Measurements from ENCODE around the gene SLC5A2.

Gene SLC5A2

DNA sequence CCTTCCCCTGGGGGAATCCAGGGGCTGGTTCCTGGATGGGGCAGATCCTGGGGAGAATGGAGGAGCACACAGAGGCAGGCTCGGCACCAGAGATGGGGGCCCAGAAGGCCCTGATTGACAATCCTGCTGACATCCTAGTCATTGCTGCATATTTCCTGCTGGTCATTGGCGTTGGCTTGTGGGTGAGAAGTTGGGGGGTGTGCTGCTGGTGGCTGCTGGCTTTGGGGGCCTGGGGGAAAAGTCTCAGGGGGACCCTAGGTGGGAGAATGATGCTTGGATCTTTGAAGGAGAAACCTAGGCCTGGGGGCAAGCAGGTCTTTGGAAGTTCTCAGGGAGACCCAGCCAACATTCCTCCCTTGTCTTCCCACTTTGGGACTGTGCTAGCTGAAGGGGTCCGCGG is at the start of gene SLC5A2:
Gene SLC5A2 (plus strand): TSS at position 43 of the 400 bp plus-strand sequence. CDS start 14 bp downstream, at position 57.
- in situ Hi-C loops (cut with MboI; ENCODE audit: low sequenced_read_pairs): no loop called here

GRCh38 chr16:31435341-31436220 is 47.3 kb upstream of the SLC5A2 start:
- in situ Hi-C loops (cut with MboI; ENCODE audit: low sequenced_read_pairs): loop anchor here (25.0 kb wide), 1 partner anchor 473 kb away; the partner anchor contains the start of gene SETD1A

GRCh38 chr16:31436221-31437045 is 46.5 kb upstream of the SLC5A2 start:
- in situ Hi-C loops (cut with MboI; ENCODE audit: low sequenced_read_pairs): loop anchor here (25.0 kb wide), 1 partner anchor 474 kb away; the partner anchor contains the start of gene SETD1A

DNA sequence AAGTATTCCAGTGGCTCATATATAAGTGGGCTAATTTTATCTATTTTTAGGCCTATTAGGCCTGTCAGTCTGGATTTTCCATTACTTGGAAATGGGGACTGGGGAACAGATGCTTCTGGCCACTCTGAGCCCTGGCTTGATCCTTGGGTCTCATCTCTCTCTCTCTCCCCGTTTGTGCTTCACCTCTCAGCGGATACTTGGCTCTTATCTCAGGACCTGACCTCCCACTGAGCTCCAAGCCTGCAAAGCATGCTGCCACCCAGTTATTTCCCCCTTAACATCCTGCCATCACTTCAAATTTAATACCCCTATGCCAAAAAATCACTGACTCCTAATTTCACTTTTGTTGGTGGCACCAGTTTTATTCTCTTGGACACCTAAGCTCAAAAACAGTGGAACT is 44.5 kb upstream of the SLC5A2 start:
- in situ Hi-C loops (cut with MboI; ENCODE audit: low sequenced_read_pairs): loop anchor here (25.0 kb wide), 1 partner anchor 476 kb away; the partner anchor contains the start of gene SETD1A

GRCh38 chr16:31439023-31439422 is 43.9 kb upstream of the SLC5A2 start:
- in situ Hi-C loops (cut with MboI; ENCODE audit: low sequenced_read_pairs): loop anchor here (25.0 kb wide), 1 partner anchor 477 kb away; the partner anchor contains the start of gene SETD1A

- in situ Hi-C loops (cut with MboI; ENCODE audit: low sequenced_read_pairs): loop anchor here (25.0 kb wide), 1 partner anchor 477 kb away; the partner anchor contains the start of gene SETD1A
Observed at GRCh38 chr16:31439519-31439918, 43.4 kb upstream of the SLC5A2 start.

DNA sequence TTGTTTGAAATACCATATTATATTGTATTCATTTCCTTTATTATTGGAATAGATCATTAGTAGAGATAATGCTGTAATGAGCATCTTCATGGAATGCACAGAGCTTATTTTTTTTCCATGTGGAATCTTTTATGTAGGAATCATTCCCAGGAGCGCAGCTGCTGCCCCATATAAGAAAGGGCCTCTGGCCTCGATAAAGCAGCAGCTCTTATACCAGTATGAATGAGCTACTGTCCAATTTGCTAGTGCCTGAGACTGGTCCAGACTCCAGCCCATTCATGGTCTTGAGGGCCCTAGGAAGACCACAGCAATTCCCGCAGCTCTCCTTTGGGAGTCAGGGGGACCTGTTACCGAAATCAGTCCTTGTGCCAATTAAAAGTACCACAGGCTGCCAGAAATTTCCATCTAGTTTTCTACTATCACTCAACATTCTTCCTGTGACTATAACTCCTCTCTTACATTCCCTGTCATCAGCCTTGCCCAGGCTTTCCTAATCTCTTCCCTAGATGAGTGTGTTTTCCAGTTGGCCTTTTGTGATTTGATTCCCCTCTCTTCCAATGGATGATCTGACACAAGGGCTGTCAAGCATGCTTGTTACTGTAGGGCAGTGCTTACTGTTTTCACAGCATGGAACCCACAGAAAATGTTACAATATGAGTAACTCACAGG is 42.3 kb upstream of the SLC5A2 start:
- in situ Hi-C loops (cut with MboI; ENCODE audit: low sequenced_read_pairs): loop anchor here (25.0 kb wide), 1 partner anchor 478 kb away; the partner anchor contains the start of gene SETD1A

DNA sequence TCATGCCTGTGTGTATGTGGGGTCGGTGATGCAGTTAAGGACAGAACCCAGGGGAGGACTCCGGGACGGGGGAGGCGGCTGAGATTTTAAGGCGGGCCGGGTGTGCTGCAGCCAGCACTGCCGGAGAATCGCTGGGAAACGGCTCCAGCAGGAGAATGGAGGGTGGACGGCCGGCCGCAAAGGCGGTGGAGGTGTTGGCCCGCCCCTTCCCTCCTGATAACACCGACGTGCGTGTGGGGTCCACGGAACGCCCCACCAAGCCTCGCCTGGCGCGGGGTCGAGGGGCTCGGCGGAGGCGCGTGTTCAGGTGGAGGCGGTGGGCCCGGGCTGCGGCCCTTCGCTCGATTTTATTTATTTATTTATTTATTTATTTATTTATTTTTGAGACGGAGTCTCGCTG is 41.0 kb upstream of the SLC5A2 start:
- in situ Hi-C loops (cut with MboI; ENCODE audit: low sequenced_read_pairs): loop anchor here (25.0 kb wide), 1 partner anchor 480 kb away; the partner anchor contains the start of gene SETD1A

GRCh38 chr16:31445931-31446330 is 37.0 kb upstream of the SLC5A2 start:
- in situ Hi-C loops (cut with MboI; ENCODE audit: low sequenced_read_pairs): loop anchor here (25.0 kb wide), 1 partner anchor 484 kb away; the partner anchor contains the start of gene SETD1A

- in situ Hi-C loops (cut with MboI; ENCODE audit: low sequenced_read_pairs): loop anchor here (10.0 kb wide), 1 partner anchor 414 kb away; no protein-coding TSS in a partner anchor
Observed at GRCh38 chr16:31451201-31451600, 31.7 kb upstream of the SLC5A2 start.

GRCh38 chr16:31451681-31452351 is 31.1 kb upstream of the SLC5A2 start:
- in situ Hi-C loops (cut with MboI; ENCODE audit: low sequenced_read_pairs): loop anchor here (10.0 kb wide), 1 partner anchor 413 kb away; no protein-coding TSS in a partner anchor

DNA sequence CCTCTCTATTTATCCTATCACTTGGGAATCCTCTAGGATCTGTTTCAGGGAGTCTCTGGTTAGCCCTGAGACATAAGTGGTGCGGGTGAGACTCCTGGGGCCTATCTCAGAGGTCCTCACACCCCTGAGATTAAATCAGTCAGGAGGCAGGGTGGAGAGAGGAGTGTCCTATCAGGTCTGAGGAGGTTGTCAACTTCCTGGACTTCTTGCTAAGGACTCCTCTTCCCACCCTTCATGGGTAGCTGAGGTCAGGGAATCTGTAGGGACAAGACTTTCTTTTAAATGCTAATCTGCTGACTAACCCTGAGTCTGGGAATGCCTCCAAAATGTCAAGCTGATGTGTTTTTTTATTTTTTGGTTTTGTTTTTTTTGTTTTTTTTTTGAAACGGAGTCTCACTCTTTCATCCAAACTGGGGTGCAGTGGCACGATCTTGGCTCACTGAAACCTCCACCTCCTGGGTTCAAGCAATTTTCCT is 30.3 kb upstream of the SLC5A2 start:
- in situ Hi-C loops (cut with MboI; ENCODE audit: low sequenced_read_pairs): loop anchor here (10.0 kb wide), 1 partner anchor 412 kb away; no protein-coding TSS in a partner anchor

- in situ Hi-C loops (cut with MboI; ENCODE audit: low sequenced_read_pairs): loop anchor here (10.0 kb wide), 1 partner anchor 411 kb away; no protein-coding TSS in a partner anchor
Observed at GRCh38 chr16:31453255-31454204, 29.4 kb upstream of the SLC5A2 start.

GRCh38 chr16:31455601-31456314 is 27.2 kb upstream of the SLC5A2 start:
- in situ Hi-C loops (cut with MboI; ENCODE audit: low sequenced_read_pairs): loop anchor here (10.0 kb wide), 1 partner anchor 409 kb away; no protein-coding TSS in a partner anchor

- in situ Hi-C loops (cut with MboI; ENCODE audit: low sequenced_read_pairs): loop anchor here (10.0 kb wide), 1 partner anchor 408 kb away; no protein-coding TSS in a partner anchor
Observed at GRCh38 chr16:31456988-31457360, 25.9 kb upstream of the SLC5A2 start.

GRCh38 chr16:31458073-31458843 is 24.7 kb upstream of the SLC5A2 start:
- in situ Hi-C loops (cut with MboI; ENCODE audit: low sequenced_read_pairs): loop anchor here (10.0 kb wide), 1 partner anchor 407 kb away; no protein-coding TSS in a partner anchor

All from HL-60/S4 (cell line).